GM12891 (cell line): ENCODE data around the gene OTX1.

Source experiments
- PAX5 ChIP-seq: IDR thresholded peaks from 2 replicates; pipeline ENCODE4 v1.6.1; 2011; ENCODE audit warnings: low read length, moderate library complexity, mild to moderate bottlenecking; ENCODE audit not compliant: insufficient read depth, severe bottlenecking
- POLR2A ChIP-seq: IDR thresholded peaks from 2 replicates; pipeline ENCODE4 v1.6.1; 2011; ENCODE audit warnings: low read depth, low read length, control low read depth
- POLR2AphosphoS5 ChIP-seq: IDR thresholded peaks from 2 replicates; pipeline ENCODE4 v1.6.1; 2011; ENCODE audit warnings: low read depth, low read length, control low read depth
- POU2F2 ChIP-seq: IDR thresholded peaks from 2 replicates; pipeline ENCODE4 v1.6.1; 2011; ENCODE audit warnings: low read depth, mild to moderate bottlenecking, control low read depth, low read length, moderate library complexity
- SPI1 ChIP-seq: IDR thresholded peaks from 2 replicates; pipeline ENCODE4 v1.6.1; 2011; ENCODE audit warnings: low read depth, low read length, control low read depth

DNA sequence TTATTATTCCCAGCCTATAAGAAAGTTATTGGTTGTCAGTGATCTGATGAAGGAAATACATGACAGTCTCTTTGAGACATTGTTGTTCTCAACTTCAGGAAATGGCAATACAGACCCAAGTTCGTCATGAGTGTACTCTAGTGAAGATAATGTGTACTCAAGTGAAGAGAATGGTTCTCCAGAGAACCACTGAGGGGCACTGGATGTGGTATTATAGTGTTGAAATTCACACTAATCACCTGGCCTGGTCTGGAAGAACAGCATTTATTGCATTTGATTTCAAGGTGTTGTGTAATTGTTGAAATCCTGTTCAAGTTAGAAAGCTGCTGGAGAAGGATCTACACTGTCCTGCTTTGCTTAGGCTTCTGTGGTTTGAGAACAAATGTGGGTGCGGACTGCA, 23.4 kb upstream of the OTX1 start:
- TF ChIP-seq POLR2A (no peak), POU2F2 (no peak), POLR2AphosphoS5 (no peak), PAX5 (no peak), SPI1 (no peak)
